Naive thymus-derived CD4-positive, alpha-beta T cell (primary cell): ENCODE results near the gene RGL4. TPM values are rescaled to one million over a fixed set of nuclear protein-coding genes. Genes with fewer than 3 reads are reported as not detected.
"Not testable (repeated sequence)": the region's sequence is repeated elsewhere in the genome, so short reads cannot be mapped to it uniquely, and the experiment has no call there.

Experiments
- ATAC-seq: fragments of 150-1000 bp; cut with Tn5 transposase; 2 replicates; pipeline ENCODE4 v1.10.0; 2021; ENCODE audit warnings: mild to moderate bottlenecking, moderate library complexity
- CTCF ChIA-PET: fragments of 350-600 bp; sonication (Branson Sonifier 250); formaldehyde crosslinking; loops from one replicate; lab custom pipeline; 2021; ENCODE audit warnings: antibody characterized with exemption; lab: Charles Lee
- POLR2A ChIA-PET: fragments of 350-600 bp; sonication (Branson Sonifier 250); formaldehyde crosslinking; loops from one replicate; lab custom pipeline; 2021; ENCODE audit warnings: antibody characterized with exemption, inconsistent platforms; lab: Charles Lee
- DNase-seq, 9 donors: peaks; one replicate each; pipeline versions ENCODE4 v3.0.0 to v3.0.0-alpha.2; 2020 to 2022; ENCODE audit warnings: mixed read lengths in 1 of 9
- H3K27ac ChIP-seq: one replicate; pipeline ENCODE4 v1.7.0; 2013; ENCODE audit warnings: mild to moderate bottlenecking, low read depth, low read length, moderate library complexity
- H3K27me3 ChIP-seq, 2 donors: one replicate each; pipeline ENCODE4 v1.7.0; 2013; ENCODE audit warnings: low read length in 2 of 2, mild to moderate bottlenecking in 2 of 2, moderate library complexity in 2 of 2; ENCODE audit not compliant: control insufficient read depth in 2 of 2, insufficient read depth in 2 of 2
- H3K36me3 ChIP-seq, 3 experiments: 1 replicate in 2 of 3; 2 replicates in 1 of 3; pipeline ENCODE4 v1.7.0; 2013; ENCODE audit warnings: low read length in 3 of 3, mild to moderate bottlenecking in 3 of 3, moderate library complexity in 1 of 3; ENCODE audit not compliant: insufficient read depth in 3 of 3, control insufficient read depth in 2 of 3
- H3K4me1 ChIP-seq, 2 donors: one replicate each; pipeline ENCODE4 v1.7.0; 2013; ENCODE audit warnings: low read length in 2 of 2, mild to moderate bottlenecking in 2 of 2, moderate library complexity in 1 of 2; ENCODE audit not compliant: control insufficient read depth in 2 of 2, insufficient read depth in 2 of 2
- H3K4me3 ChIP-seq: 2 replicates; pipeline ENCODE4 v1.7.0; 2013; ENCODE audit warnings: mild to moderate bottlenecking, low read length
- H3K9me3 ChIP-seq, 3 experiments: 1 replicate in 2 of 3; 2 replicates in 1 of 3; pipeline ENCODE4 v1.7.0; 2013; ENCODE audit warnings: low read length in 3 of 3; ENCODE audit not compliant: control insufficient read depth in 2 of 3
- H3K27ac Mint-ChIP-seq, 9 donors: one replicate each; pipeline ENCODE4 v1.8.0; 2020 to 2022; ENCODE audit warnings: mixed read lengths in 9 of 9, mild to moderate bottlenecking in 8 of 9, moderate library complexity in 5 of 9, inconsistent platforms in 2 of 9
- H3K27me3 Mint-ChIP-seq, 5 donors: one replicate each; pipeline ENCODE4 v1.8.0; 2021 to 2022; ENCODE audit warnings: mixed read lengths in 5 of 5, mild to moderate bottlenecking in 1 of 5
- H3K36me3 Mint-ChIP-seq, 5 donors: one replicate each; pipeline ENCODE4 v1.8.0; 2020 to 2022; ENCODE audit warnings: mixed read lengths in 5 of 5, mild to moderate bottlenecking in 3 of 5, inconsistent platforms in 1 of 5
- H3K4me1 Mint-ChIP-seq, 7 donors: one replicate each; pipeline ENCODE4 v1.8.0; 2020 to 2022; ENCODE audit warnings: mixed read lengths in 7 of 7, mild to moderate bottlenecking in 3 of 7, inconsistent platforms in 1 of 7
- H3K4me3 Mint-ChIP-seq, 10 donors: one replicate each; pipeline ENCODE4 v1.8.0; 2020 to 2022; ENCODE audit warnings: mild to moderate bottlenecking in 10 of 10, mixed read lengths in 10 of 10, moderate library complexity in 6 of 10, inconsistent platforms in 2 of 10
- H3K9me3 Mint-ChIP-seq, 11 donors: one replicate each; pipeline ENCODE4 v1.8.0; 2020 to 2022; ENCODE audit warnings: mixed read lengths in 11 of 11, mild to moderate bottlenecking in 4 of 11, inconsistent platforms in 1 of 11, moderate library complexity in 1 of 11
- intact Hi-C, 2 donors: fragments of 100-400 bp; cut with micrococcal nuclease; formaldehyde crosslinking; loops; one replicate each; pipeline ENCODE4 v1.15.1; 2023
- polyA plus RNA-seq, 2 donors: library from polyadenylated mRNA; unstranded; fragments of 300-500 nt; fragmentation: Illumina TruSeq; gene quantifications; one replicate each; pipeline ENCODE4 v1.2.3, GENCODE V29; 2021
- total RNA-seq, 6 experiments: library from RNA in 5 of 6; stranded (reverse) in 5 of 6; gene quantifications; 1 replicate in 5 of 6; 2 replicates in 1 of 6; pipeline ENCODE4 v1.2.3 and lab custom pipeline; 2021 to 2026

Gene RGL4
- total and polyA plus RNA-seq, 7 experiments from 2014 or later: 13.8 to 95.0 (median 23.4) TPM

DNA sequence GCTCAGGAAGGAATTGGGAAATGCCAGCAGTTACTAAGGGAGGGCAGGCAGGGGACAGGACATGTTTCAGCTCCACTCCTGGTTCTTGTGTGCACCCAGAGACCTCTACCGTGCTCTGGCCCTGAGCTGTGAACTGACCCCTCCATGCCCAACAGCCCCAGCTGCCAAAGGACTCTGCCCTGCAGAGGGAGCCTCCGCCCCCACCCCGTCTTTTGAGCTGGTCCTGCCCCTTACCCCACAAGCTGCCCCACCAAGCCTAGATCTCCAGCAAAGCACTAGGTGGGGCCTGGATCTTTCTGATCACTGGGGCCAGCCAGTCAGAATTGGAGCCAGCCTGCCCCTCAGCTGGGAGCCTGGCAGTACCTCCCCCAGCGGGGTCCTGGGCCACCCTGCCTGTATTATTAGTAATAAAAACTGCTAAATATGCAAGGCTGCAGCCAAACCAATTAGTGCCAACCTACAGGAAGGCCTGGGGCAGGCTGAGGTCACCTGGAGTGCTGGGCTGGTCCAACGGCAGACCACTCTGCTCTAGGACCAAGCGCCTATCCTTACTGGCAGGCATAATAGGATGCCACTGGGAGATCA, 34.8 kb upstream of the RGL4 start:
- Mint-ChIP-seq H3K36me3 (peaks cover 4 to 15% (median 10%) of the 10 kb centered on the region in 5 donors), H3K27ac (peak overlapping the region in 3 of 9 donors; percentile 36 to 81 (median 51)), H3K27me3 (no peaks in the 10 kb centered on the region), H3K4me3 (no peak overlapping the region), H3K9me3 (no peaks in the 10 kb centered on the region), H3K4me1 (no peaks in the 10 kb centered on the region)
- DNase-seq (no peak), ATAC-seq (no peak)
- H3K9me3 ChIP-seq: no peaks in the 10 kb centered on the region
- intact Hi-C loops: loop anchor here in 1 of 2 donors (10.0 kb wide), 1 partner anchor 49 kb away; no protein-coding TSS in a partner anchor
- H3K4me1 ChIP-seq: no peaks in the 10 kb centered on the region
- H3K36me3 ChIP-seq: peaks cover 0 to 36% (median 8%) of the 10 kb centered on the region in 3 experiments
- H3K4me3 ChIP-seq: no peak overlapping the region
- H3K27me3 ChIP-seq: no peaks in the 10 kb centered on the region
- H3K27ac ChIP-seq: no peak overlapping the region
- CTCF ChIA-PET: no interaction called here
- POLR2A ChIA-PET: no interaction called here

DNA sequence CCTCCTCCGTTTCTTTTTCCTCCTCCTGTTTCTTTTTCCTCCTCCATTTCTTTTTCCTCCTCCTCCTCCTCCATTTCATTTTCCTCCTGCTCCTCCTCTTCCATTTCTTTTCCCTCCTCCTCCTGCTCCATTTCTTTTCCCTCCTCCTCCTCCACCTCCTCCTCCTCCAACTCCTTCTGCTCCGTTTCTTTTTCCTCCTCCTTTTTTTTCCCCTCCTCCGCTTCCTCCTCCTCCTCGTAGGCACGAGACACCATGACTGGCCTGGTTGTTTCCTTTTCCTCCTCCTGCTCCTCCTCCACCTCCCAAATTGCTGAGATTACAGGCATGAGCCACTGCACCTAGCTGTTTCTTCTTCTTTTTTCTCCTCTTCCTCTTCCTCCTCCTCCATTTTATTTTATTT, 33.1 kb upstream of the RGL4 start:
- no peaks in the 10 kb centered on the region for H3K27me3 ChIP-seq
- peaks cover 0 to 34% (median 8%) of the 10 kb centered on the region in 3 experiments for H3K36me3 ChIP-seq
- H3K4me3 ChIP-seq: no peak overlapping the region
- H3K27ac ChIP-seq: no peak overlapping the region
- no peak overlapping the region for H3K4me3 Mint-ChIP-seq
- peaks cover 9 to 29% (median 15%) of the 10 kb centered on the region in 5 donors for H3K36me3 Mint-ChIP-seq
- no peak for DNase-seq
- peak overlapping the region in 1 of 9 donors; percentile 51 for H3K27ac Mint-ChIP-seq
- POLR2A ChIA-PET: no interaction called here
- H3K9me3 ChIP-seq: no peaks in the 10 kb centered on the region
- no peak for ATAC-seq
- peaks cover 0 to 4% (median 0%) of the 10 kb centered on the region in 7 donors for H3K4me1 Mint-ChIP-seq
- CTCF ChIA-PET: no interaction called here
- peaks cover 0 to 4% (median 0%) of the 10 kb centered on the region in 11 donors for H3K9me3 Mint-ChIP-seq
- H3K4me1 ChIP-seq: no peaks in the 10 kb centered on the region
- H3K27me3 Mint-ChIP-seq: no peaks in the 10 kb centered on the region
- intact Hi-C loops: loop anchor here in 1 of 2 donors (10.0 kb wide), 1 partner anchor 47 kb away; no protein-coding TSS in a partner anchor

GRCh38 chr22:23660381-23660780, 30.4 kb upstream of the RGL4 start:
- H3K9me3 ChIP-seq, H3K4me3 Mint-ChIP-seq, H3K27ac ChIP-seq, ATAC-seq, H3K4me3 ChIP-seq, intact Hi-C loops, H3K4me1 ChIP-seq, H3K27me3 ChIP-seq, H3K4me1 Mint-ChIP-seq, H3K27me3 Mint-ChIP-seq, DNase-seq, H3K9me3 Mint-ChIP-seq, POLR2A ChIA-PET: not testable (repeated sequence)
- Mint-ChIP-seq H3K36me3 (peaks cover 14 to 52% (median 25%) of the 10 kb centered on the region in 5 donors), H3K27ac (peak overlapping the region in 1 of 9 donors; percentile 62)
- H3K36me3 ChIP-seq: peaks cover 0 to 26% (median 8%) of the 10 kb centered on the region in 3 experiments
- CTCF ChIA-PET: interaction anchor here (0.6 to 0.7 kb wide), 2 partner anchors 27 to 225 kb away, joined by 3 read pairs; no protein-coding TSS in a partner anchor

DNA sequence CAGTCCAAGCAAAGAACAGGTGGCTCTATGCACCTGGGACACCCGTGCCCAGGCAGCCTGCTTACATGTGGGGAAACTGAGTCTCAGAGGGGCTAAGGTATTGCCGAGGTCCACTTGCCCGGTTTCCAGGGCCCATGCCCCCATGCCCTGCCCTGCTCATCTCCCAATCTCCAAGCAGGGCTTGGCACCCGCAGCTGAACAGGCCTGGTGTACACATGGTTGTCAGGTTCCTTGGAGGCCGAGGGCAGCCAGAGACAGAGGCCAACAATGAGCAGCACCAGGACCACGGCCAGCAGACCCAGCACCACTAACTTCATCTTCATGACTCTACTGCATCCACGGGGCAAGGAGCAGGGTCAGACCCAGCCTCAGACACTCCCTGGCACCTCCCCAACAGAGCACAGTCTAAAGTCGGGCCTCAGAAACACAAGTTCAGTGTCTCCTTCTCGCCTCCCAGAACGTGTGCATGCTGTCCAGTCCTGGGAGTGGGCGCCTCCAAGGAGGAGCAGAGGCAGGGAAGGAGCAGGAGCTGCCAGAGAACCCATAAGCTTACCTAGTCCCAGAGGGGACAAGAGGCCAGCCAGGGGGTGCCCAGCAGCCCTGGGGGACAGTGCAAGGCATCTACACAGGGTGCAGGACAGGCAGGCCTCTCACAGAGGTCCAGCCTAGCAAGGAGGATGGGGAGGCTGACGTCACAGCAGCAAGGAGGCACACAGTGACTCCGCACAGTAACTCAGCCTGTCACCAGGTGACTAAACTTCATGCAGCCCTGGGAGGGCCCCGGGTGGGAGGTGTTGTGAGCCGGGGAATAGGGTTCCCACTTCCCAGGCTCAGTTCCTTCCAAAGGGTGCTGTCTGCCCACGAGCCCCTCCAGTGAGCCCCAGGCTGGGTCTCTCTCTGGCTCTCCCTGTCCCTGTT, 20.2 kb upstream of the RGL4 start:
- no peak for DNase-seq
- Mint-ChIP-seq H3K4me3 (no peak overlapping the region), H3K9me3 (peaks cover 0 to 2% (median 0%) of the 10 kb centered on the region in 11 donors), H3K27me3 (no peaks in the 10 kb centered on the region), H3K27ac (peak overlapping the region in 1 of 9 donors; percentile 51), H3K4me1 (peaks cover 0 to 14% (median 2%) of the 10 kb centered on the region in 7 donors), H3K36me3 (peaks cover 0 to 11% (median 5%) of the 10 kb centered on the region in 5 donors)
- ChIA-PET POLR2A (no interaction called here), CTCF (no interaction called here)
- ATAC-seq: no peak
- H3K9me3 ChIP-seq: no peaks in the 10 kb centered on the region
- intact Hi-C loops: loop anchor here in 1 of 2 donors (10.0 kb wide), 1 partner anchor 934 kb away; the partner anchor contains the start of gene GGT1
- H3K27me3 ChIP-seq: no peaks in the 10 kb centered on the region
- H3K4me1 ChIP-seq: peaks cover 0 to 1% of the 10 kb centered on the region in 2 donors
- H3K4me3 ChIP-seq: no peak overlapping the region
- no peaks in the 10 kb centered on the region for H3K36me3 ChIP-seq
- no peak overlapping the region for H3K27ac ChIP-seq

GRCh38 chr22:23671387-23671786, 19.4 kb upstream of the RGL4 start:
- H3K9me3 Mint-ChIP-seq, H3K27ac Mint-ChIP-seq, H3K27ac ChIP-seq, CTCF ChIA-PET, H3K27me3 Mint-ChIP-seq, H3K4me3 Mint-ChIP-seq, H3K4me1 ChIP-seq, DNase-seq, H3K27me3 ChIP-seq, POLR2A ChIA-PET, H3K4me3 ChIP-seq, H3K9me3 ChIP-seq, H3K36me3 ChIP-seq, ATAC-seq: not testable (repeated sequence)
- Mint-ChIP-seq H3K36me3 (peaks cover 0 to 11% (median 0%) of the 10 kb centered on the region in 5 donors), H3K4me1 (peaks cover 0 to 22% (median 0%) of the 10 kb centered on the region in 7 donors)
- intact Hi-C loops: loop anchor here in 1 of 2 donors (10.0 kb wide), 1 partner anchor 933 kb away; the partner anchor contains the start of gene GGT1

- POLR2A ChIA-PET, H3K27me3 Mint-ChIP-seq, H3K36me3 ChIP-seq, H3K9me3 Mint-ChIP-seq, H3K27me3 ChIP-seq, H3K4me3 ChIP-seq, H3K9me3 ChIP-seq, DNase-seq, H3K27ac ChIP-seq, H3K4me3 Mint-ChIP-seq, H3K4me1 ChIP-seq, ATAC-seq: not testable (repeated sequence)
- peak overlapping the region in 4 of 9 donors; percentile 10 to 68 (median 44) for H3K27ac Mint-ChIP-seq
- CTCF ChIA-PET: interaction anchor here (0.9 kb wide), 1 partner anchor 22 kb away, joined by 3 read pairs; no protein-coding TSS in a partner anchor
- peaks cover 0 to 10% (median 0%) of the 10 kb centered on the region in 5 donors for H3K36me3 Mint-ChIP-seq
- H3K4me1 Mint-ChIP-seq: peaks cover 0 to 26% (median under 1%) of the 10 kb centered on the region in 7 donors
- intact Hi-C loops: loop anchor here in 1 of 2 donors (2.0 to 10.0 kb wide), 2 partner anchors 22 to 932 kb away; partner anchors contain the start of gene GGT1
Measured at GRCh38 chr22:23672307-23673049, 18.3 kb upstream of the RGL4 start.
